GM12878 (cell line): ENCODE results near the gene AGAP1. TPM values are rescaled to one million over a fixed set of nuclear protein-coding genes. Genes with fewer than 3 reads are reported as not detected.
"Not testable (repeated sequence)": the region's sequence is repeated elsewhere in the genome, so short reads cannot be mapped to it uniquely, and the experiment has no call there.

ENCODE experiments used
- ATAC-seq: fragments of 200-7000 bp; cut with Tn5 transposase; 3 replicates; pipeline ENCODE4 v1.9.1; 2020; ENCODE audit warnings: mild to moderate bottlenecking, moderate library complexity
- BruUV-seq: library from RNA; stranded (reverse); fragments of 400-500 nt; replicated peaks from 2 replicates; lab custom pipeline; 2021; lab: Mats Ljungman, UMichigan
- CTCF ChIA-PET: fragments of 300-600 bp; sonication (Branson Sonifier 250); formaldehyde crosslinking; extraction: SDS; loops from one replicate; lab custom pipeline; 2021; ENCODE audit warnings: inconsistent platforms; lab: Yijun Ruan, JAX
- POLR2A ChIA-PET: fragments of 350-600 bp; formaldehyde crosslinking; extraction: SDS; loops from one replicate; lab custom pipeline; 2021; ENCODE audit warnings: inconsistent platforms; lab: Charles Lee
- RAD21 ChIA-PET: fragments of 300-600 bp; sonication (Branson Sonifier 250); formaldehyde crosslinking; loops from one replicate; lab custom pipeline; 2023; ENCODE audit warnings: antibody characterized with exemption; ENCODE audit not compliant: unreplicated experiment; lab: Charles Lee
- SMC1A ChIA-PET: fragments of 300-600 bp; sonication (Branson Sonifier 250); formaldehyde crosslinking; loops from one replicate; lab custom pipeline; 2023; ENCODE audit not compliant: unreplicated experiment, uncharacterized antibody; lab: Charles Lee
- DNase-seq: peaks from one replicate; pipeline ENCODE4 v3.0.0-alpha.2; 2011; ENCODE audit warnings: low read depth, low spot score
- FAIRE-seq: peaks from 3 replicates; lab custom pipeline; 2011; peaks lifted over from hg19 to GRCh38; lab: Jason Lieb, UNC
- H2AFZ ChIP-seq: 2 replicates; pipeline ENCODE4 v1.6.0; 2011; ENCODE audit warnings: low read depth, low read length, control low read depth; ENCODE audit not compliant: control insufficient read depth
- H3K27ac ChIP-seq: 2 replicates; pipeline ENCODE4 v1.5.1; 2011; ENCODE audit warnings: control low read depth; ENCODE audit not compliant: control insufficient read depth, insufficient read depth
- H3K27me3 ChIP-seq, 2 experiments: replicated peaks in 1 of 2; 2 replicates each; pipeline versions ENCODE4 v1.6.0 to v1.6.1; 2011; ENCODE audit warnings: low read length in 1 of 2; ENCODE audit not compliant: control insufficient read depth in 2 of 2, insufficient read depth in 2 of 2
- H3K36me3 ChIP-seq, 2 experiments: 2 replicates each; pipeline ENCODE4 v1.5.1; 2011; ENCODE audit warnings: low read length in 1 of 2; ENCODE audit not compliant: control insufficient read depth in 2 of 2, insufficient read depth in 2 of 2
- H3K4me1 ChIP-seq: 2 replicates; pipeline ENCODE4 v1.6.1; 2011; ENCODE audit warnings: mild to moderate bottlenecking, low read length, moderate library complexity, mixed read lengths; ENCODE audit not compliant: control insufficient read depth, insufficient read depth
- H3K4me2 ChIP-seq: 2 replicates; pipeline ENCODE4 v1.6.0; 2011; ENCODE audit warnings: control low read depth; ENCODE audit not compliant: control insufficient read depth, insufficient read depth
- H3K4me3 ChIP-seq: fragments of 200-600 bp; sonication (generic); 2 replicates; pipeline ENCODE4 v1.5.1; 2016
- H3K79me2 ChIP-seq: 2 replicates; pipeline ENCODE4 v1.6.0; 2011; ENCODE audit warnings: low read length; ENCODE audit not compliant: control insufficient read depth, insufficient read depth
- H3K9ac ChIP-seq: 2 replicates; pipeline ENCODE4 v1.8.0; 2011; ENCODE audit warnings: low read length, control low read depth, mixed read lengths; ENCODE audit not compliant: control insufficient read depth, insufficient read depth
- H3K9me3 ChIP-seq: replicated peaks from 3 replicates; pipeline ENCODE4 v1.5.1; 2011; ENCODE audit warnings: mild to moderate bottlenecking, low read length; ENCODE audit not compliant: control insufficient read depth, insufficient read depth
- H4K20me1 ChIP-seq: 2 replicates; pipeline ENCODE4 v1.6.0; 2011; ENCODE audit not compliant: control insufficient read depth, insufficient read depth
- BCL11A ChIP-seq: IDR thresholded peaks from 2 replicates; pipeline ENCODE4 v1.6.1; 2011; ENCODE audit warnings: low read depth, low read length
- NKRF ChIP-seq: fragments of 450-650 bp; conservative IDR thresholded peaks from 2 replicates; pipeline ENCODE4 v1.6.1; 2017; ENCODE audit warnings: mild to moderate bottlenecking, moderate library complexity
- NR2C2 ChIP-seq: IDR thresholded peaks from 2 replicates; pipeline ENCODE4 v1.6.1; 2011; ENCODE audit warnings: borderline replicate concordance, low read depth; ENCODE audit not compliant: control insufficient read depth, insufficient read length
- RFX5 ChIP-seq: IDR thresholded peaks from 2 replicates; pipeline ENCODE4 v1.6.1; 2011; ENCODE audit warnings: low read depth, low read length, improper control_type of control experiment
- SMAD5 ChIP-seq: IDR thresholded peaks from 2 replicates; pipeline ENCODE4 v1.6.1; 2016; ENCODE audit warnings: antibody characterized with exemption, low read depth
- SMARCA5 ChIP-seq: fragments of 450-650 bp; IDR thresholded peaks from 2 replicates; pipeline ENCODE4 v1.6.1; 2017; ENCODE audit warnings: mild to moderate bottlenecking
- WGBS: methylation state at CpG from one replicate; pipeline ENCODE4 v1.1.6; 2016; ENCODE audit warnings: low lambda C conversion rate; ENCODE audit not compliant: insufficient replicate concordance, insufficient coverage; ENCODE audit errors: missing lambda C conversion rate; 5-methylcytosine and 5-hydroxymethylcytosine counted together
- in situ Hi-C: fragments of 300-500 bp; cut with MboI; formaldehyde crosslinking; loops from 9 replicates; pipeline ENCODE4 v1.14.3; 2018; ENCODE audit warnings: mixed read lengths
- intact Hi-C: fragments of 100-400 bp; cut with micrococcal nuclease; formaldehyde crosslinking; loops from one replicate; pipeline ENCODE4 v1.14.2; 2022; ENCODE audit not compliant: unreplicated experiment
- polyA plus RNA-seq, 11 experiments: library from polyadenylated mRNA; depleted of rRNA in 4 of 11; unstranded in 6 of 11; stranded (reverse) in 5 of 11; fragments of >200 nt; fragmentation: Nextera tagmentation in 4 of 11; fragmentation: Illumina TruSeq in 1 of 11; extraction: Ambion mirVana in 4 of 11; extraction: Trizol in 1 of 11; gene quantifications; 1 replicate in 1 of 11; 2 replicates in 10 of 11; pipeline versions ENCODE4 v1.2.1 to v1.2.3, GENCODE V29; 2011 to 2016; ENCODE audit warnings: inconsistent platforms in 2 of 11, missing spikeins in 2 of 11, low read depth in 1 of 11
- total RNA-seq, 4 experiments: library from RNA; depleted of rRNA in 3 of 4; stranded (reverse); fragments of >200 nt in 3 of 4; fragmentation: Illumina TruSeq in 1 of 4; extraction: Trizol in 1 of 4; gene quantifications; 2 replicates each; pipeline versions ENCODE4 v1.2.1 to v1.2.3, GENCODE V29; 2013 to 2021

Gene AGAP1
- total and polyA plus RNA-seq, 10 of the 15 experiments (the other 5 are each of a cell fraction or from before 2014, with no cell fraction given): 0.05 to 0.15 (median 0.06) TPM; not detected in 7

DNA sequence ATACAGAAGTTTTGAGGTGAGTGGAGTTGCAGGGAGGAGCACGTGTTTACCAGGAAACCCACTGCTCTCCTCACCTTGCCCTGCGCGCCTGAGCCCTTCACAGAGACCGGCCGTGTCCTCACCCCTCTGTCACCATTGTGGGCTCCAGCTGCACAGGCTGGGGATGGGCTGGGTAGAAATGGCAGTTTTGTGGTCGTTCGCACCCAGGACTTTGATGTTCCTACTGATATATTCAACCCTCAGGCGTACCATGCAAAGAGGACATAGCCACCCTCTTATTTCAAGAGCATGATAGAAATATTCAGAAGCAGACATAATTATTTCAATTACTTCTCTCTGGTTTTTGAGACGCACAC, 596.2 kb downstream of the AGAP1 start:
- Histone ChIP-seq H3K27me3 (no peaks in the 10 kb centered on the region; a peak in 1 of 4 replicates), H3K79me2 (no peaks in the 10 kb centered on the region), H4K20me1 (no peaks in the 10 kb centered on the region), H3K36me3 (no peaks in the 10 kb centered on the region), H3K9ac (no peak overlapping the region), H2AFZ (no peak overlapping the region), H3K9me3 (no peaks in the 10 kb centered on the region), H3K4me1 (no peaks in the 10 kb centered on the region), H3K4me2 (no peak overlapping the region), H3K27ac (no peak overlapping the region), H3K4me3 (no peak overlapping the region)
- intact Hi-C loops (no loop called here), in situ Hi-C loops (no loop called here)
- BruUV-seq: no TSS peak
- ChIA-PET CTCF (no interaction called here), SMC1A (no interaction called here), RAD21 (no interaction called here)
- FAIRE-seq: no peak
- WGBS: 40% methylated on average over 9 of the region's 9 CpGs
- no peak for DNase-seq
- ATAC-seq: no peak
- TF ChIP-seq NKRF (no peak), SMARCA5 (no peak), SMAD5 (no peak), RFX5 (no peak), NR2C2 (no peak), BCL11A (no peak)
- TF ChIP-seq, all 136 proteins: peak for 0
- POLR2A ChIA-PET: no interaction called here

- H3K9ac ChIP-seq, H3K36me3 ChIP-seq, SMC1A ChIA-PET, H3K27ac ChIP-seq, ATAC-seq, H4K20me1 ChIP-seq, intact Hi-C loops, H2AFZ ChIP-seq, POLR2A ChIA-PET, H3K9me3 ChIP-seq, H3K27me3 ChIP-seq, H3K4me2 ChIP-seq, H3K79me2 ChIP-seq, BruUV-seq, RAD21 ChIA-PET, DNase-seq, FAIRE-seq, H3K4me3 ChIP-seq, CTCF ChIA-PET, H3K4me1 ChIP-seq, in situ Hi-C loops: not testable (repeated sequence)
- 37% methylated on average over 16 of the region's 16 CpGs for WGBS
These were observed 597.0 kb downstream of the AGAP1 start for GRCh38 chr2:236090826-236091225.
